NK-92 treated with Interleukin-12 subunit alpha and Interleukin-12 subunit beta, amount 100 ng/mL, for 24 hours (cell line): ENCODE results near the gene SH3TC1.

Experiments used
- DNase-seq: peaks from one replicate; lab custom pipeline; 2025; lab: John Stamatoyannopoulos, UW

The SH3TC1 gene

GRCh38 chr4:8198906-8199593, at the start of gene SH3TC1:
SH3TC1 (plus strand) TSS chr4:8199290; CDS start chr4:8205195, 5,905 bp downstream.
- DNase-seq = no peak

GRCh38 chr4:8149664-8150063, 49.4 kb upstream of the SH3TC1 start:
- DNase-seq = no peak

- DNase-seq = no peak
Measured at GRCh38 chr4:8150152-8151090, 48.7 kb upstream of the SH3TC1 start.

GRCh38 chr4:8151165-8151650, 47.9 kb upstream of the SH3TC1 start:
- no peak for DNase-seq

- DNase-seq = no peak
Measured at GRCh38 chr4:8152090-8152864, 46.8 kb upstream of the SH3TC1 start.

GRCh38 chr4:8152865-8153257, 46.2 kb upstream of the SH3TC1 start:
- no peak for DNase-seq

GRCh38 chr4:8153441-8153840, 45.6 kb upstream of the SH3TC1 start:
- no peak for DNase-seq

- no peak for DNase-seq
Measured at GRCh38 chr4:8155048-8155447, 44.0 kb upstream of the SH3TC1 start.

- DNase-seq = no peak
Measured at GRCh38 chr4:8155660-8156421, 43.2 kb upstream of the SH3TC1 start.

- DNase-seq = no peak
Measured at GRCh38 chr4:8156617-8157016, 42.5 kb upstream of the SH3TC1 start.

GRCh38 chr4:8157496-8157895, 41.6 kb upstream of the SH3TC1 start:
- no peak for DNase-seq

- DNase-seq = no peak
Measured at GRCh38 chr4:8157944-8158709, 41.0 kb upstream of the SH3TC1 start.

GRCh38 chr4:8158710-8159536, 40.2 kb upstream of the SH3TC1 start, which contains the start of gene ABLIM2:
ABLIM2 (minus strand) TSS chr4:8158813; CDS start chr4:8158689, 124 bp downstream.
- DNase-seq = peak; percentile 83

GRCh38 chr4:8159537-8160232, 39.4 kb upstream of the SH3TC1 start:
- DNase-seq = no peak

- DNase-seq = no peak
Measured at GRCh38 chr4:8160233-8160560, 38.9 kb upstream of the SH3TC1 start.

- no peak for DNase-seq
Measured at GRCh38 chr4:8160572-8160971, 38.5 kb upstream of the SH3TC1 start.

- DNase-seq = no peak
Measured at GRCh38 chr4:8162625-8163024, 36.5 kb upstream of the SH3TC1 start.

GRCh38 chr4:8163026-8163425, 36.1 kb upstream of the SH3TC1 start:
- no peak for DNase-seq
